Astrocyte of the spinal cord (primary cell): ENCODE results near the gene CTIF.

Experiments
- DNase-seq: peaks from one replicate; pipeline ENCODE4 v3.0.0; 2011; ENCODE audit warnings: low read depth, low spot score
- H3K4me3 ChIP-seq: 2 replicates; pipeline ENCODE4 v1.5.1; 2011; ENCODE audit warnings: low read depth, mild to moderate bottlenecking, low read length, moderate library complexity
- CTCF ChIP-seq: IDR thresholded peaks from 2 replicates; pipeline ENCODE4 v1.5.1; 2012; ENCODE audit warnings: low read depth, mild to moderate bottlenecking, low read length, inconsistent platforms
- in situ Hi-C: cut with HindIII; loops from 2 replicates; pipeline ENCODE4 v1.10.0; 2017; ENCODE audit warnings: low sequenced_read_pairs

CTIF gene

GRCh38 chr18:48595703-48596218 lies 56.9 kb downstream of the CTIF start:
- in situ Hi-C loops = no loop called here
- H3K4me3 ChIP-seq = no peak overlapping the region
- no peak for TF ChIP-seq CTCF
- DNase-seq = no peak

GRCh38 chr18:48597110-48597509 lies 58.3 kb downstream of the CTIF start:
- TF ChIP-seq CTCF = no peak
- DNase-seq = no peak
- no peak overlapping the region for H3K4me3 ChIP-seq
- in situ Hi-C loops = no loop called here

DNA sequence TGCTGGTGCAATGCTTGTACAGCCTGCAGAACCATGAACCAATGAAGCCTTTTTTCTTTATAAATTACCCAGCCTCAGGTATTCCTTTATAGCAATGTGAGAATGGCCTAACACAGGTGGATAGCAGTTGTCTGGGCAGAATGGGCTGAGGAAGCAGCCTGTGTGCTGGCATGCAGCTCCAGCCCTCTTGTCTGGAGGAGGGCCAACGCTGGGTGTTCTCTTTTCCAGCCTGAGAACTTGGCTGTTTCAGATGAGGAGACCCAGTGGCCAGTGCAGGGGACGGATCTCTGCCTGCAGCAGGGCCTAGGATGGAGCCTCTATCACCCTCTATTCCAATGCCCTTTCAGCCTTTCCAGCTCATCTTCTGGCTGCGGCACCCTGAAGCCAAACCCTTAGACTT lies 58.8 kb downstream of the CTIF start:
- TF ChIP-seq CTCF = no peak
- H3K4me3 ChIP-seq = no peak overlapping the region
- no peak for DNase-seq
- in situ Hi-C loops = no loop called here

GRCh38 chr18:48599391-48599790 lies 60.6 kb downstream of the CTIF start:
- in situ Hi-C loops = no loop called here
- DNase-seq = no peak
- no peak overlapping the region for H3K4me3 ChIP-seq
- no peak for TF ChIP-seq CTCF

- in situ Hi-C loops = no loop called here
Observed at GRCh38 chr18:48600046-48600445, 61.2 kb downstream of the CTIF start.

DNA sequence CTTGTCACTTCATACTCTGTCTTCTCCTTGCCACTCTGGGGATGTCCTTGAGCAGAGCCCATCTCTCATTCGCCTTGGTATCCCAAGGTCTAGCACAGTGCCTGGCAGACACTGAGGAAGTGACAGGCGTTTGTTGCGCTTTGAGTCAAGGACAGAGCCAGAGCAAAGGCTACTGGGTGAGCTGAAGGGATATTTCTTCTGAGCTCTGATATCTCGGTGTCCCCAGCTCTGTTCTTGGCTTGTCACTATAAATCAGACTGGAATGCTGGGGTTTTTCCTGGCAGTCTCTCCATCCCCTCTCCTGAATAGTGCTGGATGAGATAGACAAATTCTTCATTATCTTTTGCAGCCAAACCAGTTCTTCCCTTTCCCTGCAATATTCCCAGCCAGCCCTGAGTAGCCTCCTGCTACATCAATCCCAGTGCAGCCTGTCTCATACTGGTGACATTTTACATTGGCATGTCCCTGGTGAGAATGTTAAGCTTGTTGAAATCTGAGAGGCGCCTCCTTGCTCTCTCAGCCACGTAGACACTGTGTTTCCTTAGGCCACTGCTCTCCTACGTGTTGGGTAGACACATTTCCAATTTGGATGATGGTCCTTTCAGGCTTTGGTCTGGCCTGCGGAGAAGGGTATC lies 61.7 kb downstream of the CTIF start:
- no peak for DNase-seq

More at GRCh38 chr18:48600046-48600445, 61.2 kb downstream of the CTIF start:
- no peak for DNase-seq
- H3K4me3 ChIP-seq = no peak overlapping the region
- no peak for TF ChIP-seq CTCF

More for the DNA sequence above, 61.7 kb downstream of the CTIF start:
- in situ Hi-C loops = no loop called here
- H3K4me3 ChIP-seq = no peak overlapping the region
- no peak for TF ChIP-seq CTCF
